IMR-90 (cell line): ENCODE results near the gene NOP10. TPM values are rescaled to one million over a fixed set of nuclear protein-coding genes. Genes with fewer than 3 reads are reported as not detected.

Experiments
- ATAC-seq: fragments of 200-7000 bp; cut with Tn5 transposase; 2 replicates; pipeline ENCODE4 v1.9.1; 2020; ENCODE audit warnings: low read depth, mild to moderate bottlenecking, moderate library complexity
- BruUV-seq: library from RNA; stranded (reverse); fragments of 400-500 nt; replicated peaks from 2 replicates; lab custom pipeline; 2021; lab: Mats Ljungman, UMichigan
- CTCF ChIA-PET: fragments of 300-600 bp; formaldehyde crosslinking; extraction: SDS; loops from one replicate; lab custom pipeline; 2021; ENCODE audit warnings: antibody characterized with exemption; lab: Yijun Ruan, JAX
- POLR2A ChIA-PET: fragments of 300-600 bp; sonication (Branson Sonifier 250); formaldehyde crosslinking; loops from one replicate; lab custom pipeline; 2022; ENCODE audit warnings: antibody characterized with exemption; ENCODE audit not compliant: unreplicated experiment; lab: Charles Lee
- DNase-seq: peaks from one replicate; pipeline ENCODE4 v3.0.0; 2013
- H2AFZ ChIP-seq: replicated peaks from 2 replicates; pipeline ENCODE3; 2013; ENCODE audit warnings: low read length, mild to moderate bottlenecking; ENCODE audit not compliant: poor library complexity
- H2AK5ac ChIP-seq: 2 replicates; pipeline ENCODE4 v1.6.1; 2013; ENCODE audit warnings: low read depth, low read length, inconsistent platforms
- H2AK9ac ChIP-seq: replicated peaks from 2 replicates; pipeline ENCODE3; 2013; ENCODE audit warnings: mild to moderate bottlenecking, low read depth, low read length, moderate library complexity; ENCODE audit not compliant: poor library complexity
- H2BK120ac ChIP-seq: 2 replicates; pipeline ENCODE4 v1.6.1; 2013; ENCODE audit warnings: low read depth, low read length, inconsistent platforms
- H2BK15ac ChIP-seq: 3 replicates; pipeline ENCODE4 v1.6.1; 2013; ENCODE audit warnings: low read depth, low read length, inconsistent platforms
- H2BK20ac ChIP-seq: 2 replicates; pipeline ENCODE4 v1.6.1; 2013; ENCODE audit warnings: low read depth, mild to moderate bottlenecking, inconsistent platforms, low read length, moderate library complexity
- H2BK5ac ChIP-seq: 2 replicates; pipeline ENCODE4 v1.6.1; 2013; ENCODE audit warnings: mild to moderate bottlenecking, low read depth, low read length, inconsistent platforms; ENCODE audit not compliant: poor library complexity, severe bottlenecking
- H3K14ac ChIP-seq: replicated peaks from 2 replicates; pipeline ENCODE4 v1.6.1; 2013; ENCODE audit warnings: low read depth, low read length, inconsistent platforms
- H3K18ac ChIP-seq: 2 replicates; pipeline ENCODE4 v1.6.1; 2013; ENCODE audit warnings: low read depth, low read length, control low read depth
- H3K23ac ChIP-seq: 2 replicates; pipeline ENCODE4 v1.6.1; 2013; ENCODE audit warnings: low read depth, low read length, inconsistent platforms
- H3K27ac ChIP-seq: 2 replicates; pipeline ENCODE4 v1.5.1; 2013; ENCODE audit warnings: mild to moderate bottlenecking, control low read depth, low read length; ENCODE audit not compliant: insufficient read depth
- H3K27me3 ChIP-seq: 2 replicates; pipeline ENCODE4 v1.6.1; 2013; ENCODE audit warnings: low read length; ENCODE audit not compliant: control insufficient read depth, insufficient read depth
- H3K36me3 ChIP-seq: 2 replicates; pipeline ENCODE4 v1.6.1; 2013; ENCODE audit warnings: low read length, mixed read lengths; ENCODE audit not compliant: control insufficient read depth, insufficient read depth
- H3K4ac ChIP-seq: 2 replicates; pipeline ENCODE4 v1.6.1; 2013; ENCODE audit warnings: low read depth, low read length, inconsistent platforms
- H3K4me1 ChIP-seq: 2 replicates; pipeline ENCODE4 v1.6.1; 2013; ENCODE audit warnings: low read length, mixed read lengths; ENCODE audit not compliant: control insufficient read depth, insufficient read depth
- H3K4me2 ChIP-seq: 2 replicates; pipeline ENCODE4 v1.6.1; 2013; ENCODE audit warnings: low read depth, mild to moderate bottlenecking, control low read depth, low read length, moderate library complexity
- H3K4me3 ChIP-seq: 2 replicates; pipeline ENCODE4 v1.5.1; 2013; ENCODE audit warnings: low read depth, mild to moderate bottlenecking, control low read depth, low read length, moderate library complexity; ENCODE audit not compliant: insufficient read depth
- H3K56ac ChIP-seq: 2 replicates; pipeline ENCODE4 v1.6.1; 2013; ENCODE audit warnings: low read length, inconsistent platforms; ENCODE audit not compliant: insufficient read depth; ENCODE audit errors: extremely low read depth
- H3K79me1 ChIP-seq, 2 experiments: 2 replicates each; pipeline ENCODE4 v1.6.1; 2013; ENCODE audit warnings: low read length in 2 of 2, inconsistent platforms in 1 of 2, low read depth in 1 of 2
- H3K9ac ChIP-seq: 2 replicates; pipeline ENCODE4 v1.6.1; 2013; ENCODE audit warnings: low read depth, low read length, control low read depth
- H3K9me1 ChIP-seq: 2 replicates; pipeline ENCODE4 v1.6.1; 2013; ENCODE audit warnings: low read length, inconsistent platforms; ENCODE audit not compliant: insufficient read depth
- H3K9me3 ChIP-seq: 2 replicates; pipeline ENCODE4 v1.6.1; 2013; ENCODE audit warnings: low read length; ENCODE audit not compliant: control insufficient read depth, insufficient read depth
- H4K20me1 ChIP-seq: 2 replicates; pipeline ENCODE4 v1.6.1; 2013; ENCODE audit warnings: low read length, inconsistent platforms; ENCODE audit not compliant: insufficient read depth
- H4K5ac ChIP-seq: 2 replicates; pipeline ENCODE4 v1.6.1; 2013; ENCODE audit warnings: mild to moderate bottlenecking, low read depth, low read length, control low read depth
- H4K8ac ChIP-seq, 2 experiments: 2 replicates each; pipeline ENCODE4 v1.6.1; 2013; ENCODE audit warnings: low read depth in 2 of 2, low read length in 2 of 2, control low read depth in 1 of 2, inconsistent platforms in 1 of 2
- H4K91ac ChIP-seq: 2 replicates; pipeline ENCODE4 v1.6.1; 2013; ENCODE audit warnings: low read depth, low read length, inconsistent platforms; ENCODE audit not compliant: insufficient read depth
- ELK1 ChIP-seq: fragments of 150-350 bp; IDR thresholded peaks from 2 replicates; pipeline ENCODE4 v1.6.1; 2016; ENCODE audit warnings: low read depth, mild to moderate bottlenecking, low read length, moderate library complexity, borderline replicate concordance
- FOS ChIP-seq: fragments of 150-350 bp; IDR thresholded peaks from 2 replicates; pipeline ENCODE4 v1.6.1; 2016; ENCODE audit warnings: low read depth, low read length
- MAZ ChIP-seq: IDR thresholded peaks from 2 replicates; pipeline ENCODE4 v1.6.1; 2012; ENCODE audit warnings: low read depth, mild to moderate bottlenecking, low read length, improper control_type of control experiment, moderate library complexity, borderline replicate concordance
- RCOR1 ChIP-seq: IDR thresholded peaks from 2 replicates; pipeline ENCODE4 v1.6.1; 2012; ENCODE audit warnings: mild to moderate bottlenecking, low read length, improper control_type of control experiment; ENCODE audit not compliant: insufficient replicate concordance
- RFX5 ChIP-seq: IDR thresholded peaks from 2 replicates; pipeline ENCODE4 v1.8.0; 2012; ENCODE audit warnings: low read depth, mild to moderate bottlenecking, low read length, moderate library complexity
- SMC3 ChIP-seq: fragments of 150-350 bp; IDR thresholded peaks from 2 replicates; pipeline ENCODE4 v1.6.1; 2016; ENCODE audit warnings: low read depth, mild to moderate bottlenecking, antibody characterized with exemption, low read length, moderate library complexity
- WGBS, 2 experiments: methylation state at CpG; one replicate each; pipeline versions ENCODE4 v1.1.5 to v1.1.7; 2013; ENCODE audit warnings: missing lambda C conversion rate in 2 of 2; ENCODE audit not compliant: insufficient read length in 1 of 2; ENCODE audit errors: extremely low coverage in 2 of 2; 5-methylcytosine and 5-hydroxymethylcytosine counted together
- dilution Hi-C: fragments of 300-500 bp; cut with HindIII; formaldehyde crosslinking; loops from one replicate; pipeline ENCODE4 v1.14.3; 2018; ENCODE audit warnings: low sequenced_read_pairs; ENCODE audit not compliant: unreplicated experiment
- in situ Hi-C: fragments of 300-500 bp; cut with MboI; formaldehyde crosslinking; loops from 3 replicates; pipeline ENCODE4 v1.14.3; 2019; ENCODE audit warnings: low sequenced_read_pairs, inconsistent platforms, mixed read lengths
- intact Hi-C: fragments of 100-400 bp; cut with micrococcal nuclease; formaldehyde crosslinking; loops from 2 replicates; pipeline ENCODE4 v1.10.0; 2022
- polyA plus RNA-seq, 3 experiments: library from polyadenylated mRNA; depleted of rRNA; stranded (reverse); fragments of >200 nt; gene quantifications; 2 replicates each; pipeline ENCODE4 v1.2.3, GENCODE V29; 2012; ENCODE audit warnings: low replicate concordance in 1 of 3
- total RNA-seq: library from RNA; depleted of rRNA; stranded (reverse); fragments of >200 nt; gene quantifications from 2 replicates; pipeline ENCODE4 v1.2.3, GENCODE V29; 2012
- TF ChIP-seq, protein P1 (sequence below): conservative IDR thresholded peaks from 2 replicates; pipeline ENCODE4 v1.5.1; 2012; ENCODE audit warnings: mild to moderate bottlenecking, low read depth, low read length, improper control_type of control experiment

NOP10 gene
- total and polyA plus RNA-seq, 2 of the 4 experiments (the other 2 are of a cell fraction) = 141 to 468 TPM

GRCh38 chr15:34314491-34315490, 28.1 kb downstream of the NOP10 start:
- Histone ChIP-seq H3K18ac (no peak overlapping the region), H3K4me2 (no peak overlapping the region), H3K79me1 (peaks cover 3 to 7% of the 10 kb centered on the region in 2 experiments; a peak in 3 of 4 replicates), H4K8ac (no peak overlapping the region), H3K27me3 (no peaks in the 10 kb centered on the region), H3K9ac (no peak overlapping the region), H2AFZ (no peak overlapping the region), H3K27ac (no peak overlapping the region), H2AK9ac (no peak overlapping the region), H3K9me3 (no peaks in the 10 kb centered on the region), H2BK20ac (no peak overlapping the region), H3K9me1 (no peaks in the 10 kb centered on the region; the same call in 1 of the 2 replicates), H3K56ac (no peak overlapping the region), H3K4me1 (no peaks in the 10 kb centered on the region; the same call in 1 of the 2 replicates), H3K36me3 (no peaks in the 10 kb centered on the region), H3K4ac (no peak overlapping the region), H3K14ac (no peak overlapping the region), H3K23ac (no peak overlapping the region), H4K20me1 (no peaks in the 10 kb centered on the region), H2BK15ac (no peak overlapping the region), H4K5ac (no peak overlapping the region), H3K4me3 (no peak overlapping the region), H2BK120ac (no peak overlapping the region), H2AK5ac (no peak overlapping the region), H4K91ac (no peak overlapping the region), H2BK5ac (no peak overlapping the region)
- dilution Hi-C loops (no loop called here), in situ Hi-C loops (no loop called here), intact Hi-C loops (no loop called here)
- 100% methylated on average over 1 of the region's 3 CpGs; no CpG with 5 or more reads in 1 of the 2 experiments for WGBS, 2 experiments
- no TSS peak for BruUV-seq
- POLR2A ChIA-PET = interaction anchor here (0.5 kb wide), 1 partner anchor 273 kb away, joined by 3 read pairs; no protein-coding TSS in a partner anchor
- ATAC-seq (no peak), DNase-seq (peak; percentile 42)
- TF ChIP-seq FOS (no peak), RFX5 (no peak), SMC3 (no peak), MAZ (no peak), RCOR1 (no peak), ELK1 (no peak)
- TF ChIP-seq, protein P1, sequence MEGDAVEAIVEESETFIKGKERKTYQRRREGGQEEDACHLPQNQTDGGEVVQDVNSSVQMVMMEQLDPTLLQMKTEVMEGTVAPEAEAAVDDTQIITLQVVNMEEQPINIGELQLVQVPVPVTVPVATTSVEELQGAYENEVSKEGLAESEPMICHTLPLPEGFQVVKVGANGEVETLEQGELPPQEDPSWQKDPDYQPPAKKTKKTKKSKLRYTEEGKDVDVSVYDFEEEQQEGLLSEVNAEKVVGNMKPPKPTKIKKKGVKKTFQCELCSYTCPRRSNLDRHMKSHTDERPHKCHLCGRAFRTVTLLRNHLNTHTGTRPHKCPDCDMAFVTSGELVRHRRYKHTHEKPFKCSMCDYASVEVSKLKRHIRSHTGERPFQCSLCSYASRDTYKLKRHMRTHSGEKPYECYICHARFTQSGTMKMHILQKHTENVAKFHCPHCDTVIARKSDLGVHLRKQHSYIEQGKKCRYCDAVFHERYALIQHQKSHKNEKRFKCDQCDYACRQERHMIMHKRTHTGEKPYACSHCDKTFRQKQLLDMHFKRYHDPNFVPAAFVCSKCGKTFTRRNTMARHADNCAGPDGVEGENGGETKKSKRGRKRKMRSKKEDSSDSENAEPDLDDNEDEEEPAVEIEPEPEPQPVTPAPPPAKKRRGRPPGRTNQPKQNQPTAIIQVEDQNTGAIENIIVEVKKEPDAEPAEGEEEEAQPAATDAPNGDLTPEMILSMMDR = no peak
- CTCF ChIA-PET = no interaction called here
